BJ (cell line): Measurements from ENCODE around the gene PRSS3. TPM values are rescaled to one million over a fixed set of nuclear protein-coding genes. Genes with fewer than 3 reads are reported as not detected.
"Not testable (repeated sequence)": the region's sequence is repeated elsewhere in the genome, so short reads cannot be mapped to it uniquely, and the experiment has no call there.

Experiments used
- CTCF ChIA-PET: fragments of 350-600 bp; formaldehyde crosslinking; extraction: SDS; loops from one replicate; lab custom pipeline; 2021; ENCODE audit warnings: antibody characterized with exemption, inconsistent platforms; lab: Yijun Ruan, JAX
- POLR2A ChIA-PET: fragments of 300-600 bp; sonication (Branson Sonifier 250); formaldehyde crosslinking; extraction: SDS; loops from one replicate; lab custom pipeline; 2021; ENCODE audit warnings: antibody characterized with exemption; lab: Charles Lee
- DNase-seq: peaks from one replicate; pipeline ENCODE4 v3.0.0-alpha.2; 2011; ENCODE audit warnings: low read depth
- H3K27me3 ChIP-seq: 2 replicates; pipeline ENCODE4 v1.6.0; 2011; ENCODE audit warnings: low read length; ENCODE audit not compliant: control insufficient read depth, insufficient read depth
- H3K36me3 ChIP-seq: 2 replicates; pipeline ENCODE4 v1.5.1; 2011; ENCODE audit warnings: low read length; ENCODE audit not compliant: control insufficient read depth, insufficient read depth
- H3K4me3 ChIP-seq: 2 replicates; pipeline ENCODE4 v1.5.1; 2011; ENCODE audit warnings: low read depth, mild to moderate bottlenecking, control low read depth, low read length
- CTCF ChIP-seq: IDR thresholded peaks from 2 replicates; pipeline ENCODE4 v1.5.1; 2011; ENCODE audit warnings: low read depth, mild to moderate bottlenecking, control low read depth, inconsistent platforms, low read length, moderate library complexity; ENCODE audit not compliant: insufficient read depth
- polyA plus RNA-seq: library from polyadenylated mRNA; depleted of rRNA; stranded (reverse); fragments of >200 nt; gene quantifications from 2 replicates; pipeline ENCODE4 v1.2.3, GENCODE V29; 2011

PRSS3 gene
- polyA plus RNA-seq, 1 experiment, result 1.4 TPM

- Histone ChIP-seq H3K27me3 (no peaks in the 10 kb centered on the region; the same call in 1 of the 2 replicates), H3K4me3 (no peak overlapping the region), H3K36me3 (no peaks in the 10 kb centered on the region)
- DNase-seq, result no peak
- no peak for TF ChIP-seq CTCF
- ChIA-PET CTCF (interaction anchor here (0.9 to 1.6 kb wide), 2 partner anchors 11 to 16 kb away, joined by 3 to 4 read pairs; no protein-coding TSS in a partner anchor), POLR2A (no interaction called here)
Measured at GRCh38 chr9:33797837-33798236, 2.5 kb downstream of the PRSS3 start.

GRCh38 chr9:33798545-33798944, 3.2 kb downstream of the PRSS3 start:
- H3K27me3 ChIP-seq, result no peaks in the 10 kb centered on the region; the same call in 1 of the 2 replicates
- ChIA-PET CTCF (interaction anchor here (1.2 to 3.2 kb wide), 2 partner anchors 15 to 20 kb away, joined by 3 to 12 read pairs; no protein-coding TSS in a partner anchor), POLR2A (no interaction called here)
- H3K4me3 ChIP-seq, result no peak overlapping the region
- no peaks in the 10 kb centered on the region for H3K36me3 ChIP-seq
- no peak for DNase-seq
- no peak for TF ChIP-seq CTCF

- H3K27me3 ChIP-seq, result no peaks in the 10 kb centered on the region; the same call in 1 of the 2 replicates
- no peak overlapping the region for H3K4me3 ChIP-seq
- ChIA-PET CTCF (interaction anchor here (0.6 to 3.2 kb wide), 3 partner anchors 10 to 21 kb away, joined by 3 to 12 read pairs (median 4); no protein-coding TSS in a partner anchor), POLR2A (no interaction called here)
- H3K36me3 ChIP-seq, result no peaks in the 10 kb centered on the region
- no peak for DNase-seq
- TF ChIP-seq CTCF, result no peak
Measured at GRCh38 chr9:33799928-33800704, 4.8 kb downstream of the PRSS3 start.

- Histone ChIP-seq H3K4me3 (no peak overlapping the region), H3K27me3 (no peaks in the 10 kb centered on the region; the same call in 1 of the 2 replicates), H3K36me3 (no peaks in the 10 kb centered on the region)
- ChIA-PET CTCF (interaction anchor here (1.4 to 3.2 kb wide), 2 partner anchors 13 to 22 kb away, joined by 4 to 12 read pairs; no protein-coding TSS in a partner anchor), POLR2A (no interaction called here)
- no peak for DNase-seq
- no peak for TF ChIP-seq CTCF
Measured at GRCh38 chr9:33800886-33801285, 5.5 kb downstream of the PRSS3 start.

- DNase-seq, H3K4me3 ChIP-seq, H3K27me3 ChIP-seq, H3K36me3 ChIP-seq, POLR2A ChIA-PET: not testable (repeated sequence)
- CTCF ChIA-PET, result interaction anchor here (0.6 kb wide), 2 partner anchors 8 to 24 kb away, joined by 3 read pairs; no protein-coding TSS in a partner anchor
Measured at GRCh38 chr9:33801943-33802500, 6.7 kb downstream of the PRSS3 start.

- H3K4me3 ChIP-seq, DNase-seq, POLR2A ChIA-PET, H3K36me3 ChIP-seq, H3K27me3 ChIP-seq: not testable (repeated sequence)
- CTCF ChIA-PET, result interaction anchor here (0.6 to 0.8 kb wide), 3 partner anchors 10 to 117 kb away, joined by 3 to 4 read pairs (median 3); no protein-coding TSS in a partner anchor
Measured at GRCh38 chr9:33804196-33804595, 8.8 kb downstream of the PRSS3 start.

- H3K36me3 ChIP-seq, POLR2A ChIA-PET, H3K4me3 ChIP-seq, DNase-seq, H3K27me3 ChIP-seq: not testable (repeated sequence)
- CTCF ChIA-PET, result interaction anchor here (0.7 to 1.3 kb wide), 4 partner anchors 11 to 244 kb away, joined by 3 to 4 read pairs (median 3); partner anchors contain the start of gene PRSS3
Measured at GRCh38 chr9:33807156-33807555, 11.8 kb downstream of the PRSS3 start.

GRCh38 chr9:33808979-33809322, 13.6 kb downstream of the PRSS3 start:
- CTCF ChIA-PET, result interaction anchor here (0.5 to 1.7 kb wide), 2 partner anchors 30 to 761 kb away, joined by 3 to 4 read pairs; no protein-coding TSS in a partner anchor
- DNase-seq, H3K4me3 ChIP-seq, POLR2A ChIA-PET, H3K27me3 ChIP-seq, H3K36me3 ChIP-seq: not testable (repeated sequence)
